Left lobe of liver (tissue), 2 donors: Measurements from ENCODE around the gene EVC. TPM values are rescaled to one million over a fixed set of nuclear protein-coding genes. Genes with fewer than 3 reads are reported as not detected.

Experiments
- ATAC-seq: fragments of 200-7000 bp; cut with Tn5 transposase; one replicate; pipeline ENCODE4 v1.9.1; 2020; ENCODE audit warnings: mild to moderate bottlenecking, moderate library complexity
- DNase-seq: peaks from one replicate; pipeline ENCODE4 v3.0.0-alpha.2; 2020; ENCODE audit warnings: low spot score
- total RNA-seq: library from RNA; stranded (reverse); gene quantifications from one replicate; pipeline ENCODE4 v1.2.1, GENCODE V29; 2021
- donor health status: DM: no; HTN: no; CAD: no; lungs with moderate emphysema.
- donor health status: DM: no; HTN: yes; CAD: no.

The EVC gene
- total RNA-seq, 1 donor from 2014 or later, result 11.0 TPM

DNA sequence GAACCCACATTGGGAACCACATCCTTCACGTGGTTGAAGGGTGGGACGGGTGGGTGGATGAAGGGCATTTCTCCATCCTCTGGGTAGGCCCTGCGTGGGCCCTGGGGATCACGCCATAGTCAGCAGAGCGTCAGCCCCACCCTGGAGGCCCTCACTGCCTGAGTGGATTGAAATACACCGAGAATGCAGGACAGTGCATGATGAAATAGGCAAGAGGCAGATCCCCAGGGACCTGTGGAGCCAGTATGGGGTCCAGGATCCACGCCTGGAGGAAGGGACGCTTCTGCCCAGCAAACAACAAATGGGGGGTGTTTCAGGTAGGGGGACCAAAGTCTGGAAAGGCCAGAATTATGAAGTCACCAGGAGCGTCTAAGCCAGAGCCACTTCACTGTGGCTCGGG is 19.4 kb downstream of the EVC start:
- peak; percentile 23 for ATAC-seq

DNA sequence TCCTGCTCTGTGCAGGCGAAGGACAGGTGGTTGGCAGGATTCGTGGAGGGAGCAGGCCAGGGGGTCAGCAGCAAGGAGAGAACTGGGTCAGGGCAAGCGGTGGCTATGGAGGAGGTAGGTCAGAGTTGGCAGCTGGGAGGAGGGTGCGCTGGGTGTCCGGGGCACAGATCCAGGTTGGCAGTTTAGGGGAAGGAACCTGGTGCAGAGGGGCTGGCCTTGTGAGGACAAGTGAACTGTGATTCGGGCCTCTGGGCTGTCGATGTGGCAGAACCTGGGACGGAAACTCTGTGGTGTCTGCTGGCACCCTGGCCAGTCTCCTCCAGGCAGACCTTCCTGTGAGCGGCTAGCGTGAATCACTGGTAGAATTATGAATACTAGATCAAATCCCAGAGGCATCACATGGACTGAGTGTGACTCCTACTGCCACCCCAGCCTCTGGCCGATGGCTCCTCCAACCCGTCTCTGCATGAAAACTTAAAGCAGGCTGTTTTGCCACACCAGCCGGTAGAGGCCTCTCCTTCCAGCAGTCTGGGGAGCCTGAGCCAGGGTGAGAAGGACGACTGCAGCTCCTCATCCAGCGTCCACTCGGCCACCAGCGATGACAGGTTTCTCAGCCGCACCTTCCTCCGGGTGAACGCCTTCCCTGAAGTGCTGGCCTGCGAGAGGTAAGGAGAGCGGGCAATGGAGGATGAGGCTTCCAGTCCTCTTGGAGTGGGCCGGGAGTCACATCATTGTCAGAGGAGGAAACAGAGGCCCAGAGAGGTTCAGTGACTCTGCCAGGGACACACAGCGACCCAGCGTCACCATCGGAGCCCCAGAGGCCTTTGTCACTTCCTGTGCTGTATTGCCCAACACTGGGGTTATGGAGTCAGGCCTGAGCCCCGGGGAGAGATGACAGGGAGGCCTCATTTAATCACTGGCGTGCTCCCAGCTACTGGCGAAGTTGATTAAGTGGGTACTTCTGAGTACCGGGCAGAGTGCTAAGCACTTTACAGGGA is 20.3 kb downstream of the EVC start:
- ATAC-seq (peak; percentile 79), DNase-seq (peak; percentile 64)

More for the DNA sequence above, 19.4 kb downstream of the EVC start:
- no peak for DNase-seq

DNA sequence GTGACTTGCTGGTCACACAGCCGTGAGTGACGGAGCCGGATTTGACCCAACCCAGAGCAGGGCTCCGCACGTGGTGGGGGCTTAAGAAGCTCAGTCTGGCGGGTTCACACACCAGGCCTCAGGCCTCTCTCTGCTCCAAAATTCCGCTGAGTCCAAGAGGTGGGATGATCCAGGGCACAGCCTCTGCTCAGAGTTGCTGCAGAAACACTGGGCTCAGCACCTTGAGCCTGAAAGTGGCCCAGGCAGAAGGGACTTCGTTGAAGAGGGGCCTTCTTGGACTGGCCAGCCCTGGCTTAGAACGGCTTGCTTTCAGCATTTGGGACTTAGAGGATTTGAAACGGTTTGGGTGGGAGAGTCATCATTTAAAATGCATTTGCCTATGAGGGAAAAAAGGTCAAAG is 21.2 kb downstream of the EVC start:
- no peak for ATAC-seq
- DNase-seq, result no peak

DNA sequence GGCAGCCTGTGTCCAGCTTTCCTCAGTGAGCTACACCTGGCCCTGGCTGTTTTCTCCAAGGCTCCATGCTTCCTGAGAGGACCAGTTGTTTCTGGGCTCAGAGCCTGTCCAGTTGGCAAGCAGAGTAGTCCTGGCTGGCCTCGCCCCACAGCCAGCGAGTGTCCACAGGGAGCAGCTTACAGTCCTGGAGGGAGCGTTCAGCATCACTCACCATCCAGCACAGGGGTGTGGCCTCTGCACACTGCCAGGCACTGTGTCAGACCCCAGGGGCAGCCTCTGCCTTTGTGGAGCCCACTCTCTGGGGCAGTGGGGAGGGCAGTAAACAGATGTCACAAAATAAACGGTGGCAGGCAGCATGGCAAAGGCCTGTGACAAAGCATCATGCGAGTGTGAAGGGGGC is 23.9 kb downstream of the EVC start:
- ATAC-seq, result peak; percentile 25
- DNase-seq, result no peak

DNA sequence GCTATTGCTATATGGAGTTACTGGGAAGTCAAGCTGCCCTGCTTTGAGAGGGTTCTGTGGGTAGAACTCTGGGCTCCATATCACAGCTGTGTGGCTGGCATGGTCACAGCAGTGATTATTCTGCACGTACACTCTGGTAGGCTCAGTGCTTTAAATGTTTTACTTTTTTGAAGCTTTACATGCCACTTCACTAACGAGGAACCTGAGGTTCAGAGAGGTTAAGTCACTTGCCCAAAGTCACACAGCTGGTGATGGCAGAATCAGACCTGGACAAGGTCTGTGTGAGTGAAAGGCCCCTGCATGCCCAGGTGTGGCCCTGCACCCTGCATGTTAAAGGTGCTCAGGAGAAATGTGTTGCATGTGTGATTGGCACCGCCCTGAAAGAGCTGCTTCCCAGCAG is 24.5 kb downstream of the EVC start:
- DNase-seq (no peak), ATAC-seq (no peak)

DNA sequence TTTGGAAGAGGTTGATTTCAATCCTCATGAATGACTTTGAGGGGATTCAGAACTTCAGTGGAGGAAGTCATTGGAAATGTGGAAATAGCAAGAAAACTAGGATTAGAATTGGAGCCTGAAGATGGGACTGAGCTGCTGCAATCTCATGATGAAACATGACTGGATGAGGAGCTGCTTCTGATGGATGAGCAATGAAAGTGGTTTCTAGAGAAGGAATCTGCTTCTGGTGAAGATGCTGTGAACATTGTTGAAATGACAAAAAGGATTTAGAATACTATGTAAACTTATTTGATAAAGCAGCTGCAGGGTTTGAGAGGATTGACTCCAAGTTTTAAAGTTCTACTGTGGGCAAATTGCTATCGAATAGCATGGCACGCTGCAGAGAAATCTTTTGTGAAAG is 27.1 kb downstream of the EVC start:
- ATAC-seq, result no peak
- DNase-seq, result no peak

GRCh38 chr4:5742388-5742787 is 31.4 kb downstream of the EVC start:
- no peak for DNase-seq
- ATAC-seq, result no peak

DNA sequence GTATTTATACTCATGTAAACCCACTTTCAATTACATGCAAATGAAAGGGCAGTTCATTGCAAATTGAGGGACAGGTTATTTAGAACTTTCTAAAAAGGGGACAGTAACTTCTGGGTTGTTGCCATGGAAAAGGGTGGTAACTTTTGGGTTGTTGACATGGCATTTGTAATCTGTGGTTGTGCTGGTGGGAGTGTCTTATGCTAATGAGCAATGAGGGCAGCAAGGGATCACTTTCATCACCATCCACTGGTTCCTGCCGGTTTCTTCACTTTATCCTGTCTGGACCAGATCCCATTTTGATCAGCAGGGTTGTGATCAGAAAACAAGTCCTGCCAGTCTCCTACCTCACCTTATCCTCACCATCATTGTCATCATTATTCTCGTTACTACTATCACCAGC is 32.0 kb downstream of the EVC start:
- no peak for DNase-seq
- ATAC-seq, result no peak

GRCh38 chr4:5746250-5746649 is 35.2 kb downstream of the EVC start:
- ATAC-seq, result no peak
- no peak for DNase-seq

GRCh38 chr4:5746829-5747737 is 36.1 kb downstream of the EVC start:
- DNase-seq (no peak), ATAC-seq (no peak)

GRCh38 chr4:5747738-5748375 is 36.9 kb downstream of the EVC start:
- ATAC-seq (no peak), DNase-seq (no peak)

DNA sequence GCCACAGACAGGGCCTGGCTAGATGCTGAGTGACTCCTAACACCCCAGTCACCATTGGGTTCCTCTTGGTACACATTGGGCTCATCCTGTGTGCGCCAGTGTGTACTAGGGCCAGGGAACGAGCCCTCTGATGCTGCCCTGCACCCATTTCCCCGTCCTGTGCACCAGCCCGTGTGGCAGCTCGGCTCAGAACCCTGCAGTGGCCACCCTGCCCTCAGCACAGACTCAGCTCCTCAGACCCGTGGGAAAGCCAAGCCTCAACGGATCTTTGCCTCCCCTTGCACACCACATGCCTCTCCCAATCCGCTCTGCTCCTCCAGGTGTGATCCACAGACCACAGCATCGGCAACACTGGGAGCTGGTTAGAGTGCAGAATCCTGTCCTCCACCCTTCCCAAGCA is 38.6 kb downstream of the EVC start:
- ATAC-seq, result no peak
- DNase-seq, result no peak

DNA sequence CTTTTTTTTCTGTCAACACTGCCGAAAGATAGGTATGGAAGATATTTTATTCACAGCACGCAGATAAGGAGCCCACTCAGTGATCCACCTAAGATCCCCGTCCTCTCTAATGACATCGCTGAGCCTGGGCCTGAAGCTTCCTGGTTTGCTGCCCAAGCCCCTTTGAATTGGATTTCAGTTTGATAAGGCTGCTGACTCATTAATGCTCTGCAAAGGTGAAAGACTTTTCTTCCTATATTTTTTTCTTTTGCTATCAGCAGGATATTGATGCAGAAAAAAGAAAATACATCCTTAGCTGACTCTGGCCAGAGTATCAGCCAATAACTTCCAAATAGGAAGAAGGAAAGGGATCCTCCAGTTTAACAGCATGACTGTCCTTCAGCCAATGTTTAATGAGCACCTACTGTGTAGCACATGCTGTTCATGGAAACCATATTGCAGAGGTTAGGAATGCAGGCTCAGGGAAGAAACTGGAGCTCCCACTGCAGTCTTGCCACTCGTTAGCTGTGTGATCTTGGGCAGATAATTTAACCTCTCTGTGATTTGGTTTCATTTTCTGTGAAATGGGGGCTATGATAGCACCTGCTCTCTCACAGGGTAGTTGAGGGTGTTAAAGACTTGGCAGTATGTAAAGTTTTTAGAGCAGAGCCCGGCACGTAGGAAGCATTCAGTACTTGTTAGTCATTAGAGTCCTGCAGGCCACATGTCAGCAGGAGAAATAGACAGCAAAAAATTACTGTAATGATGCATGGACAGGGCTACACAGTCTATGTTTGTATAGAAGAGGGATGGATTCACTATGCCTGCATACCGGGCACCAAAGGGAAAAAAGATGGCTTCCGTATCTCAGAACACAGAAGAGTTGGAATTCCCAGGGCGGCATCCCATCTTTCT is 39.3 kb downstream of the EVC start:
- ATAC-seq, result no peak

DNA sequence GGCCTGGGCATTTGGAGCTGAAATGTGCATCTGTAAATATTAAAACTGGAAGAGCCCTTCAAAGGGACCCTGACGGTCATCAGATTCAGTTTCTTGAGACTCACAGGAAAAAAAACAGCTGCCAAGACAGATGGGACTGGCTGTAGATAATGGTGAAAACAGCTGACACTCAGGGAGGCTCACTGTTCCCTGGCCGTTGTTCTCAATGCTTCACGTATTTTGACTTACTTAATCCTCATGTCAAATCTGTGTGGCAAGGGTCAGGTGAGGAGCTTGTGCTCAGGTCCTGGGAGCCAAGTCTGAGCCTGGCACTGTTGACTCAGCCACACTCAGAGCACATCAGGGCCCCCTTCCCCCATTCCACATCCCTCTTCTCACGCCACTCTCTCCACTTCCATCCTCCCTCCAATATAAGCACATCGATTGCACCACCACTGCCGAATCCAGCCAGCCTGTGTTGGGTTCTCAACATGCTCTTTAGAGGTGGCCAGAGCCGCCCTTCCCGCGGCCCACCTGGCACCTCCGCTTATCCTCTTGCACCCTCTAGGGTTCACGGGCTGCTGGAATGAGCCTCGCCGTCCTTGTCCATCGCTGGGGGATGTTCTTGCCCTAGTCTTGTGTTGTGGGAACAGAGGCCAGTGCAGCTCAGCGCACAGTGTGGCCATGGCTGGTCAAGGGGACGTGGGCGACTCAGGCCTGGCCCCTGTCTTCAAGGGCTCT is 40.1 kb downstream of the EVC start:
- no peak for DNase-seq

More for the DNA sequence above, 39.3 kb downstream of the EVC start:
- no peak for DNase-seq

GRCh38 chr4:5751666-5752375 is 40.8 kb downstream of the EVC start:
- no peak for ATAC-seq
- DNase-seq, result no peak

More for the DNA sequence above, 40.1 kb downstream of the EVC start:
- no peak for ATAC-seq

- no peak for ATAC-seq
- DNase-seq, result no peak
Observed at GRCh38 chr4:5752376-5753184, 41.6 kb downstream of the EVC start.

DNA sequence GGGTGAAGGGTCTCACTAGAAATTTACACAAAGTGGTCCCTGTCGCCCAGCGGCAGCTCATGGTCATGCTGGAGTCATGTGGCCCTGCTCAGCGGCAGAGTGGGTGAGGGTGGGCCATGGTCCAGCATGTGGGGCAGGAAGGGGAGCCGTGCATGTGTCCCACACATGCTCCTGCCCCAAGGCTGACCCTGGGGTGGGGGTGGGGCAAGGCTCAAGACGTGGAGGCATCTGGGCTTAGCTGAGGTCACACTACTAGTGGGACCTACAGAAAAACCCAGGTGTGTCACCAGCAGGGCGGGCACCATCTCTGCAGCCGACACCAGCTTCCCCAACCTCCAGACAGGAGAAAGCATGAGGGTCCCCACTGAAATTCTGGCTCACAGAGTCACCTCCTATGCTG is 42.4 kb downstream of the EVC start:
- ATAC-seq (no peak), DNase-seq (no peak)
